NB4 (cell line): ENCODE measurements around the gene ACER3.

Experiments
- MYC ChIP-seq: IDR thresholded peaks from 2 replicates; pipeline ENCODE4 v1.6.1; 2011; ENCODE audit warnings: low read depth, low read length
- POLR2A ChIP-seq: IDR thresholded peaks from 2 replicates; pipeline ENCODE4 v1.6.1; 2011; ENCODE audit warnings: mild to moderate bottlenecking; ENCODE audit not compliant: insufficient read length; ENCODE audit errors: extremely low read depth
- TF ChIP-seq, protein P1 (sequence below): IDR thresholded peaks from one replicate; pipeline ENCODE4 v1.5.1; 2012; ENCODE audit warnings: low read depth, low read length
- TF ChIP-seq, protein P2 (sequence below): IDR thresholded peaks from 2 replicates; pipeline ENCODE4 v1.6.1; 2011; ENCODE audit warnings: low read depth, low read length

GRCh38 chr11:76947800-76948199 lies 87.1 kb downstream of the ACER3 start:
- TF ChIP-seq, protein P1, sequence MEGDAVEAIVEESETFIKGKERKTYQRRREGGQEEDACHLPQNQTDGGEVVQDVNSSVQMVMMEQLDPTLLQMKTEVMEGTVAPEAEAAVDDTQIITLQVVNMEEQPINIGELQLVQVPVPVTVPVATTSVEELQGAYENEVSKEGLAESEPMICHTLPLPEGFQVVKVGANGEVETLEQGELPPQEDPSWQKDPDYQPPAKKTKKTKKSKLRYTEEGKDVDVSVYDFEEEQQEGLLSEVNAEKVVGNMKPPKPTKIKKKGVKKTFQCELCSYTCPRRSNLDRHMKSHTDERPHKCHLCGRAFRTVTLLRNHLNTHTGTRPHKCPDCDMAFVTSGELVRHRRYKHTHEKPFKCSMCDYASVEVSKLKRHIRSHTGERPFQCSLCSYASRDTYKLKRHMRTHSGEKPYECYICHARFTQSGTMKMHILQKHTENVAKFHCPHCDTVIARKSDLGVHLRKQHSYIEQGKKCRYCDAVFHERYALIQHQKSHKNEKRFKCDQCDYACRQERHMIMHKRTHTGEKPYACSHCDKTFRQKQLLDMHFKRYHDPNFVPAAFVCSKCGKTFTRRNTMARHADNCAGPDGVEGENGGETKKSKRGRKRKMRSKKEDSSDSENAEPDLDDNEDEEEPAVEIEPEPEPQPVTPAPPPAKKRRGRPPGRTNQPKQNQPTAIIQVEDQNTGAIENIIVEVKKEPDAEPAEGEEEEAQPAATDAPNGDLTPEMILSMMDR, result no peak
- TF ChIP-seq POLR2A, result no peak
- TF ChIP-seq, protein P2, sequence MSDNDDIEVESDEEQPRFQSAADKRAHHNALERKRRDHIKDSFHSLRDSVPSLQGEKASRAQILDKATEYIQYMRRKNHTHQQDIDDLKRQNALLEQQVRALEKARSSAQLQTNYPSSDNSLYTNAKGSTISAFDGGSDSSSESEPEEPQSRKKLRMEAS, result no peak
- no peak for TF ChIP-seq MYC
